Activated T-helper 17 cell treated with anti-CD3 and anti-CD28 coated beads, Interleukin-2, amount 50 U/mL, for 72 hours (primary cell): Measurements from ENCODE around the gene CCN5. TPM values are rescaled to one million over a fixed set of nuclear protein-coding genes. Genes with fewer than 3 reads are reported as not detected.
A peak's percentile ranks its signal among the peaks of the same experiment; 100 is the strongest.
"Not testable (repeated sequence)": the region's sequence is repeated elsewhere in the genome, so short reads cannot be mapped to it uniquely, and the experiment has no call there.

Experiments
- ATAC-seq: fragments of 150-1000 bp; cut with Tn5 transposase; replicated peaks from 2 replicates; pipeline ENCODE4 v1.10.0; 2021; ENCODE audit warnings: mild to moderate bottlenecking, moderate library complexity
- H3K27ac Mint-ChIP-seq: one replicate; pipeline ENCODE4 v1.8.0; 2022; ENCODE audit warnings: mixed read lengths
- H3K27me3 Mint-ChIP-seq: one replicate; pipeline ENCODE4 v1.8.0; 2022; ENCODE audit warnings: mixed read lengths
- H3K36me3 Mint-ChIP-seq: one replicate; pipeline ENCODE4 v1.8.0; 2022; ENCODE audit warnings: low read depth, mild to moderate bottlenecking, mixed read lengths
- H3K4me1 Mint-ChIP-seq: one replicate; pipeline ENCODE4 v1.8.0; 2022; ENCODE audit warnings: mixed read lengths
- H3K4me3 Mint-ChIP-seq: one replicate; pipeline ENCODE4 v1.8.0; 2022; ENCODE audit warnings: mild to moderate bottlenecking, mixed read lengths
- H3K9me3 Mint-ChIP-seq: one replicate; pipeline ENCODE4 v1.8.0; 2022; ENCODE audit warnings: mixed read lengths
- total RNA-seq, 2 donors: library from RNA; stranded (reverse); gene quantifications; one replicate each; pipeline ENCODE4 v1.2.3, GENCODE V29; 2022

CCN5 gene
- not detected for total RNA-seq

- H3K27me3 Mint-ChIP-seq, result no peaks in the 10 kb centered on the region
These were observed at the start of gene CCN5 for GRCh38 chr20:44714701-44715498. Gene CCN5 (plus strand): TSS chr20:44715369. CDS start chr20:44715391, 22 bp downstream.

GRCh38 chr20:44666066-44666465 is 49.1 kb upstream of the CCN5 start:
- ATAC-seq, result no peak
- Mint-ChIP-seq H3K9me3 (no peaks in the 10 kb centered on the region), H3K27ac (no peak overlapping the region)

More at GRCh38 chr20:44714701-44715498, at the start of gene CCN5:
- no peak for ATAC-seq
- Mint-ChIP-seq H3K4me1 (no peaks in the 10 kb centered on the region), H3K9me3 (no peaks in the 10 kb centered on the region), H3K4me3 (no peak within 1 kb of the TSS), H3K36me3 (no peaks in the 10 kb centered on the region), H3K27ac (no peak within 1 kb of the TSS)

GRCh38 chr20:44670851-44671250 is 44.3 kb upstream of the CCN5 start:
- Mint-ChIP-seq H3K27ac (peak overlapping the region; percentile 84), H3K4me1 (peaks cover 24% of the 10 kb centered on the region), H3K4me3 (peak overlapping the region; percentile 82)
- H3K9me3 Mint-ChIP-seq, H3K36me3 Mint-ChIP-seq, ATAC-seq, H3K27me3 Mint-ChIP-seq: not testable (repeated sequence)

More at GRCh38 chr20:44666066-44666465, 49.1 kb upstream of the CCN5 start:
- Mint-ChIP-seq H3K36me3 (no peaks in the 10 kb centered on the region), H3K4me1 (peaks cover 10% of the 10 kb centered on the region), H3K27me3 (no peaks in the 10 kb centered on the region), H3K4me3 (no peak overlapping the region)

- Mint-ChIP-seq H3K4me3 (peak overlapping the region; percentile 82), H3K27ac (peak overlapping the region; percentile 84), H3K4me1 (peaks cover 24% of the 10 kb centered on the region)
- not testable (repeated sequence) for H3K36me3 Mint-ChIP-seq, H3K9me3 Mint-ChIP-seq, H3K27me3 Mint-ChIP-seq
- ATAC-seq, result peak; percentile 97
These were observed 43.6 kb upstream of the CCN5 start for GRCh38 chr20:44671541-44671940.

GRCh38 chr20:44672318-44672902 is 42.8 kb upstream of the CCN5 start:
- H3K36me3 Mint-ChIP-seq, ATAC-seq, H3K9me3 Mint-ChIP-seq, H3K27me3 Mint-ChIP-seq: not testable (repeated sequence)
- H3K27ac Mint-ChIP-seq, result peak overlapping the region; percentile 84
- peak overlapping the region; percentile 82 for H3K4me3 Mint-ChIP-seq
- H3K4me1 Mint-ChIP-seq, result peaks cover 24% of the 10 kb centered on the region

GRCh38 chr20:44678242-44678641 is 36.9 kb upstream of the CCN5 start:
- H3K4me3 Mint-ChIP-seq, result no peak overlapping the region
- H3K27me3 Mint-ChIP-seq, result no peaks in the 10 kb centered on the region
- H3K9me3 Mint-ChIP-seq, result no peaks in the 10 kb centered on the region
- no peak overlapping the region for H3K27ac Mint-ChIP-seq
- no peaks in the 10 kb centered on the region for H3K36me3 Mint-ChIP-seq
- ATAC-seq, result no peak
- H3K4me1 Mint-ChIP-seq, result no peaks in the 10 kb centered on the region

- no peak overlapping the region for H3K27ac Mint-ChIP-seq
- no peaks in the 10 kb centered on the region for H3K9me3 Mint-ChIP-seq
- H3K4me3 Mint-ChIP-seq, result no peak overlapping the region
- no peaks in the 10 kb centered on the region for H3K27me3 Mint-ChIP-seq
- H3K4me1 Mint-ChIP-seq, result no peaks in the 10 kb centered on the region
- no peaks in the 10 kb centered on the region for H3K36me3 Mint-ChIP-seq
- no peak for ATAC-seq
These were observed 36.1 kb upstream of the CCN5 start for GRCh38 chr20:44678990-44679611.

GRCh38 chr20:44681796-44682566 is 33.2 kb upstream of the CCN5 start:
- Mint-ChIP-seq H3K4me3 (no peak overlapping the region), H3K27me3 (peaks cover 2% of the 10 kb centered on the region), H3K36me3 (no peaks in the 10 kb centered on the region), H3K9me3 (no peaks in the 10 kb centered on the region), H3K27ac (no peak overlapping the region), H3K4me1 (no peaks in the 10 kb centered on the region)
- ATAC-seq, result no peak

- peaks cover 4% of the 10 kb centered on the region for H3K27me3 Mint-ChIP-seq
- no peaks in the 10 kb centered on the region for H3K4me1 Mint-ChIP-seq
- no peak overlapping the region for H3K4me3 Mint-ChIP-seq
- H3K9me3 Mint-ChIP-seq, result no peaks in the 10 kb centered on the region
- H3K27ac Mint-ChIP-seq, result no peak overlapping the region
- no peaks in the 10 kb centered on the region for H3K36me3 Mint-ChIP-seq
- peak; percentile 69 for ATAC-seq
These were observed 31.7 kb upstream of the CCN5 start for GRCh38 chr20:44683263-44684046.

- Mint-ChIP-seq H3K4me1 (no peaks in the 10 kb centered on the region), H3K4me3 (no peak overlapping the region), H3K9me3 (no peaks in the 10 kb centered on the region), H3K27ac (no peak overlapping the region), H3K27me3 (peaks cover 4% of the 10 kb centered on the region), H3K36me3 (no peaks in the 10 kb centered on the region)
- no peak for ATAC-seq
These were observed 30.9 kb upstream of the CCN5 start for GRCh38 chr20:44684047-44684967.

GRCh38 chr20:44686934-44687333 is 28.2 kb upstream of the CCN5 start:
- Mint-ChIP-seq H3K36me3 (no peaks in the 10 kb centered on the region), H3K4me3 (no peak overlapping the region), H3K27ac (no peak overlapping the region)

GRCh38 chr20:44688053-44688625 is 27.0 kb upstream of the CCN5 start:
- ATAC-seq, result no peak
- no peak overlapping the region for H3K4me3 Mint-ChIP-seq
- peaks cover 7% of the 10 kb centered on the region for H3K27me3 Mint-ChIP-seq
- H3K9me3 Mint-ChIP-seq, result no peaks in the 10 kb centered on the region
- H3K27ac Mint-ChIP-seq, result no peak overlapping the region
- H3K4me1 Mint-ChIP-seq, result no peaks in the 10 kb centered on the region
- H3K36me3 Mint-ChIP-seq, result no peaks in the 10 kb centered on the region

More at GRCh38 chr20:44686934-44687333, 28.2 kb upstream of the CCN5 start:
- no peaks in the 10 kb centered on the region for H3K9me3 Mint-ChIP-seq
- H3K27me3 Mint-ChIP-seq, result peaks cover 7% of the 10 kb centered on the region
- ATAC-seq, result no peak
- no peaks in the 10 kb centered on the region for H3K4me1 Mint-ChIP-seq

GRCh38 chr20:44689809-44690208 is 25.4 kb upstream of the CCN5 start:
- no peak overlapping the region for H3K4me3 Mint-ChIP-seq
- H3K27ac Mint-ChIP-seq, result no peak overlapping the region
- no peaks in the 10 kb centered on the region for H3K4me1 Mint-ChIP-seq
- no peaks in the 10 kb centered on the region for H3K36me3 Mint-ChIP-seq
- no peak for ATAC-seq
- peaks cover 7% of the 10 kb centered on the region for H3K27me3 Mint-ChIP-seq
- no peaks in the 10 kb centered on the region for H3K9me3 Mint-ChIP-seq
